HG03175 (cell line): Measurements from ENCODE around the gene ZNF831.

ENCODE experiments used
- ATAC-seq: cut with Tn5 transposase; IDR thresholded peaks from one replicate; pipeline ENCODE4 v1.9.1; 2021; ENCODE audit warnings: mild to moderate bottlenecking, moderate library complexity; ENCODE audit not compliant: unreplicated experiment

Gene ZNF831

GRCh38 chr20:59157064-59157463 is 6.6 kb upstream of the ZNF831 start:
- ATAC-seq, result no peak

GRCh38 chr20:59157531-59157930 is 6.1 kb upstream of the ZNF831 start:
- ATAC-seq, result no peak

GRCh38 chr20:59157961-59158541 is 5.6 kb upstream of the ZNF831 start:
- ATAC-seq, result no peak

- ATAC-seq, result no peak
Measured at GRCh38 chr20:59158673-59159072, 4.9 kb upstream of the ZNF831 start.

- ATAC-seq, result no peak
Measured at GRCh38 chr20:59159091-59159490, 4.5 kb upstream of the ZNF831 start.

- ATAC-seq, result no peak
Measured at GRCh38 chr20:59159493-59160376, 3.9 kb upstream of the ZNF831 start.

- ATAC-seq, result no peak
Measured at GRCh38 chr20:59160389-59161115, 3.1 kb upstream of the ZNF831 start.

- no peak for ATAC-seq
Measured at GRCh38 chr20:59161721-59162120, 1.9 kb upstream of the ZNF831 start.

- no peak for ATAC-seq
Measured at GRCh38 chr20:59164686-59165391, 1.2 kb downstream of the ZNF831 start.

GRCh38 chr20:59165396-59165795 is 1.8 kb downstream of the ZNF831 start:
- no peak for ATAC-seq

- ATAC-seq, result no peak
Measured at GRCh38 chr20:59165891-59166709, 2.5 kb downstream of the ZNF831 start.

- no peak for ATAC-seq
Measured at GRCh38 chr20:59170406-59171349, 7.1 kb downstream of the ZNF831 start.

GRCh38 chr20:59171986-59172385 is 8.4 kb downstream of the ZNF831 start:
- ATAC-seq, result no peak

GRCh38 chr20:59173938-59174491 is 10.4 kb downstream of the ZNF831 start:
- no peak for ATAC-seq

GRCh38 chr20:59175002-59175401 is 11.4 kb downstream of the ZNF831 start:
- no peak for ATAC-seq

- no peak for ATAC-seq
Measured at GRCh38 chr20:59175861-59176260, 12.2 kb downstream of the ZNF831 start.

- no peak for ATAC-seq
Measured at GRCh38 chr20:59176812-59177211, 13.2 kb downstream of the ZNF831 start.

- ATAC-seq, result peak; percentile 80
Measured at GRCh38 chr20:59177266-59178250, 13.9 kb downstream of the ZNF831 start.
